Neural cell (in vitro differentiated cells): ENCODE measurements around the gene CTSV. TPM values are rescaled to one million over a fixed set of nuclear protein-coding genes. Genes with fewer than 3 reads are reported as not detected.

Experiments used
- H2AFZ ChIP-seq: fragments of 200-600, 300-800 bp; sonication (generic), shearing (Covaris generic); 2 replicates; pipeline ENCODE4 v1.6.0; 2014; ENCODE audit warnings: low read depth, mild to moderate bottlenecking, antibody characterized with exemption, low read length, moderate library complexity
- H3F3A ChIP-seq: fragments of 200-600 bp; shearing (Covaris generic); 2 replicates; pipeline ENCODE4 v1.6.1; 2016; ENCODE audit warnings: mild to moderate bottlenecking, moderate library complexity, mixed read lengths, antibody characterized with exemption, low read length; ENCODE audit not compliant: insufficient read depth, poor library complexity, severe bottlenecking
- H3K27ac ChIP-seq: fragments of 200-600, 300-800 bp; sonication (generic), shearing (Covaris generic); 2 replicates; pipeline ENCODE4 v1.5.1; 2014; ENCODE audit warnings: mild to moderate bottlenecking, low read length, moderate library complexity
- H3K27me3 ChIP-seq: fragments of 300-800, 200-600 bp; sonication (generic), shearing (Covaris generic); 2 replicates; pipeline ENCODE4 v1.6.0; 2014; ENCODE audit warnings: mild to moderate bottlenecking, low read depth, low read length, moderate library complexity; ENCODE audit not compliant: insufficient read depth
- H3K36me3 ChIP-seq: fragments of 300-800, 200-600 bp; sonication (generic), shearing (Covaris generic); 2 replicates; pipeline ENCODE4 v1.5.1; 2014; ENCODE audit warnings: mild to moderate bottlenecking, antibody characterized with exemption, low read length, moderate library complexity; ENCODE audit not compliant: insufficient read depth
- H3K4me2 ChIP-seq: fragments of 300-800, 200-600 bp; sonication (generic), shearing (Covaris generic); 2 replicates; pipeline ENCODE4 v1.6.0; 2014; ENCODE audit warnings: mild to moderate bottlenecking, low read length
- H3K4me3 ChIP-seq: fragments of 300-800, 200-600 bp; sonication (generic), shearing (Covaris generic); 2 replicates; pipeline ENCODE4 v1.5.1; 2014; ENCODE audit warnings: mild to moderate bottlenecking, low read length, moderate library complexity
- H3K79me2 ChIP-seq: fragments of 200-600 bp; shearing (Covaris generic); replicated peaks from 2 replicates; pipeline ENCODE4 v1.6.0; 2014; ENCODE audit warnings: mild to moderate bottlenecking, low read length, moderate library complexity; ENCODE audit not compliant: insufficient read depth
- H3K9ac ChIP-seq: fragments of 300-800, 200-600 bp; sonication (generic), shearing (Covaris generic); 2 replicates; pipeline ENCODE4 v1.6.1; 2016; ENCODE audit warnings: mild to moderate bottlenecking, low read length, mixed read lengths
- H3K9me2 ChIP-seq: fragments of 200-600 bp; shearing (Covaris generic); 2 replicates; pipeline ENCODE4 v1.6.1; 2016; ENCODE audit warnings: mild to moderate bottlenecking, low read length, mixed read lengths; ENCODE audit not compliant: insufficient read depth
- H3K9me3 ChIP-seq: fragments of 200-600, 300-800 bp; sonication (generic), shearing (Covaris generic); 2 replicates; pipeline ENCODE4 v1.6.1; 2016; ENCODE audit warnings: mild to moderate bottlenecking, mixed run types, low read length, moderate library complexity, mixed read lengths
- H4K20me1 ChIP-seq: fragments of 200-600 bp; shearing (Covaris generic); 2 replicates; pipeline ENCODE4 v1.6.1; 2016; ENCODE audit warnings: mild to moderate bottlenecking, mixed run types; ENCODE audit not compliant: insufficient read depth
- EP300 ChIP-seq: fragments of 450-650 bp; conservative IDR thresholded peaks from 2 replicates; pipeline ENCODE4 v1.6.1; 2014; ENCODE audit warnings: antibody characterized with exemption, mild to moderate bottlenecking, moderate library complexity; ENCODE audit not compliant: poor library complexity, severe bottlenecking
- EZH2 ChIP-seq: fragments of 200-600, 300-800 bp; shearing (Covaris generic), sonication (generic); IDR thresholded peaks from 2 replicates; pipeline ENCODE4 v1.6.1; 2014; ENCODE audit warnings: antibody characterized with exemption, low read length, borderline replicate concordance, mild to moderate bottlenecking; ENCODE audit not compliant: insufficient read depth, poor library complexity, severe bottlenecking
- MXI1 ChIP-seq: fragments of 450-650 bp; conservative IDR thresholded peaks from 2 replicates; pipeline ENCODE4 v1.6.1; 2014; ENCODE audit warnings: antibody characterized with exemption, mild to moderate bottlenecking; ENCODE audit not compliant: poor library complexity, severe bottlenecking
- POLR2AphosphoS5 ChIP-seq: IDR thresholded peaks from 2 replicates; pipeline ENCODE4 v1.6.1; 2012
- RAD21 ChIP-seq: fragments of 450-650 bp; conservative IDR thresholded peaks from 2 replicates; pipeline ENCODE4 v1.6.1; 2014; ENCODE audit warnings: antibody characterized with exemption, mild to moderate bottlenecking, moderate library complexity
- SMC3 ChIP-seq: fragments of 450-650 bp; conservative IDR thresholded peaks from 2 replicates; pipeline ENCODE4 v1.6.1; 2014; ENCODE audit warnings: antibody characterized with exemption, mild to moderate bottlenecking, moderate library complexity; ENCODE audit not compliant: poor library complexity
- TAF1 ChIP-seq: IDR thresholded peaks from 2 replicates; pipeline ENCODE4 v1.6.1; 2012; ENCODE audit warnings: low read depth
- polyA plus RNA-seq: library from polyadenylated mRNA; depleted of rRNA; stranded (reverse); fragments of >200 nt; gene quantifications from 2 replicates; pipeline ENCODE4 v1.2.3, GENCODE V29; 2014
- TF ChIP-seq, protein P1 (sequence below): IDR thresholded peaks from 2 replicates; pipeline ENCODE4 v1.6.1; 2012; ENCODE audit warnings: borderline replicate concordance
- TF ChIP-seq, protein P2 (sequence below): fragments of 450-650 bp; IDR thresholded peaks from 2 replicates; pipeline ENCODE4 v1.5.1; 2014; ENCODE audit warnings: antibody characterized with exemption, mild to moderate bottlenecking, moderate library complexity; ENCODE audit not compliant: poor library complexity, severe bottlenecking

Gene CTSV
- polyA plus RNA-seq, 1 donor from 2014 or later: 1.8 TPM

DNA sequence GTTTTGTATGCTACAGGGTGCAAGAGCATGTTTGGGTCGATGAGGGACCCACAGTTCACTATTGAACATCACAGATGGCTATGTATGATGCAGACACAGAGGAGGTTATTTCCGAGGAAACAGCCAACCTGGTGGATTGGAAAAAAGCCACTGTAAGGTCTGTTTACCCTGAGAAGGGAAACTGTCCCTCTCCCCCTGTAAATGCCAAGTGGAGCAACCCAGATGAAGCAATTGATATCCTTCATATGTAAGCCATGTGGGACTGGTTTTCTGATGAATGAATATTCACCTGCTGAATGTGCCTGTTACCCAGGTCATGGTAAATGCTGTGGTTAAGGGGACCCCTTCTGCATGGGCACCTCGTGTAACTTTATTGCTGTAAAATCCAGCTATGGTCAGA is 14.8 kb upstream of the CTSV start:
- H3K79me2 ChIP-seq: no peaks in the 10 kb centered on the region
- no peaks in the 10 kb centered on the region for H4K20me1 ChIP-seq
- H3K9me3 ChIP-seq: no peaks in the 10 kb centered on the region
- no peak overlapping the region for H3K4me3 ChIP-seq
- TF ChIP-seq SMC3 (no peak), TAF1 (no peak), MXI1 (no peak), EP300 (no peak), POLR2AphosphoS5 (no peak), RAD21 (no peak), EZH2 (no peak)
- TF ChIP-seq, protein P1, sequence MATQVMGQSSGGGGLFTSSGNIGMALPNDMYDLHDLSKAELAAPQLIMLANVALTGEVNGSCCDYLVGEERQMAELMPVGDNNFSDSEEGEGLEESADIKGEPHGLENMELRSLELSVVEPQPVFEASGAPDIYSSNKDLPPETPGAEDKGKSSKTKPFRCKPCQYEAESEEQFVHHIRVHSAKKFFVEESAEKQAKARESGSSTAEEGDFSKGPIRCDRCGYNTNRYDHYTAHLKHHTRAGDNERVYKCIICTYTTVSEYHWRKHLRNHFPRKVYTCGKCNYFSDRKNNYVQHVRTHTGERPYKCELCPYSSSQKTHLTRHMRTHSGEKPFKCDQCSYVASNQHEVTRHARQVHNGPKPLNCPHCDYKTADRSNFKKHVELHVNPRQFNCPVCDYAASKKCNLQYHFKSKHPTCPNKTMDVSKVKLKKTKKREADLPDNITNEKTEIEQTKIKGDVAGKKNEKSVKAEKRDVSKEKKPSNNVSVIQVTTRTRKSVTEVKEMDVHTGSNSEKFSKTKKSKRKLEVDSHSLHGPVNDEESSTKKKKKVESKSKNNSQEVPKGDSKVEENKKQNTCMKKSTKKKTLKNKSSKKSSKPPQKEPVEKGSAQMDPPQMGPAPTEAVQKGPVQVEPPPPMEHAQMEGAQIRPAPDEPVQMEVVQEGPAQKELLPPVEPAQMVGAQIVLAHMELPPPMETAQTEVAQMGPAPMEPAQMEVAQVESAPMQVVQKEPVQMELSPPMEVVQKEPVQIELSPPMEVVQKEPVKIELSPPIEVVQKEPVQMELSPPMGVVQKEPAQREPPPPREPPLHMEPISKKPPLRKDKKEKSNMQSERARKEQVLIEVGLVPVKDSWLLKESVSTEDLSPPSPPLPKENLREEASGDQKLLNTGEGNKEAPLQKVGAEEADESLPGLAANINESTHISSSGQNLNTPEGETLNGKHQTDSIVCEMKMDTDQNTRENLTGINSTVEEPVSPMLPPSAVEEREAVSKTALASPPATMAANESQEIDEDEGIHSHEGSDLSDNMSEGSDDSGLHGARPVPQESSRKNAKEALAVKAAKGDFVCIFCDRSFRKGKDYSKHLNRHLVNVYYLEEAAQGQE: no peak
- TF ChIP-seq, protein P2, sequence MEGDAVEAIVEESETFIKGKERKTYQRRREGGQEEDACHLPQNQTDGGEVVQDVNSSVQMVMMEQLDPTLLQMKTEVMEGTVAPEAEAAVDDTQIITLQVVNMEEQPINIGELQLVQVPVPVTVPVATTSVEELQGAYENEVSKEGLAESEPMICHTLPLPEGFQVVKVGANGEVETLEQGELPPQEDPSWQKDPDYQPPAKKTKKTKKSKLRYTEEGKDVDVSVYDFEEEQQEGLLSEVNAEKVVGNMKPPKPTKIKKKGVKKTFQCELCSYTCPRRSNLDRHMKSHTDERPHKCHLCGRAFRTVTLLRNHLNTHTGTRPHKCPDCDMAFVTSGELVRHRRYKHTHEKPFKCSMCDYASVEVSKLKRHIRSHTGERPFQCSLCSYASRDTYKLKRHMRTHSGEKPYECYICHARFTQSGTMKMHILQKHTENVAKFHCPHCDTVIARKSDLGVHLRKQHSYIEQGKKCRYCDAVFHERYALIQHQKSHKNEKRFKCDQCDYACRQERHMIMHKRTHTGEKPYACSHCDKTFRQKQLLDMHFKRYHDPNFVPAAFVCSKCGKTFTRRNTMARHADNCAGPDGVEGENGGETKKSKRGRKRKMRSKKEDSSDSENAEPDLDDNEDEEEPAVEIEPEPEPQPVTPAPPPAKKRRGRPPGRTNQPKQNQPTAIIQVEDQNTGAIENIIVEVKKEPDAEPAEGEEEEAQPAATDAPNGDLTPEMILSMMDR: no peak
- H3K27ac ChIP-seq: no peak overlapping the region
- H2AFZ ChIP-seq: no peak overlapping the region
- no peaks in the 10 kb centered on the region for H3K36me3 ChIP-seq
- H3K4me2 ChIP-seq: no peak overlapping the region
- no peaks in the 10 kb centered on the region for H3K9me2 ChIP-seq
- no peak overlapping the region for H3K9ac ChIP-seq
- no peaks in the 10 kb centered on the region for H3K27me3 ChIP-seq
- no peaks in the 10 kb centered on the region for H3F3A ChIP-seq

DNA sequence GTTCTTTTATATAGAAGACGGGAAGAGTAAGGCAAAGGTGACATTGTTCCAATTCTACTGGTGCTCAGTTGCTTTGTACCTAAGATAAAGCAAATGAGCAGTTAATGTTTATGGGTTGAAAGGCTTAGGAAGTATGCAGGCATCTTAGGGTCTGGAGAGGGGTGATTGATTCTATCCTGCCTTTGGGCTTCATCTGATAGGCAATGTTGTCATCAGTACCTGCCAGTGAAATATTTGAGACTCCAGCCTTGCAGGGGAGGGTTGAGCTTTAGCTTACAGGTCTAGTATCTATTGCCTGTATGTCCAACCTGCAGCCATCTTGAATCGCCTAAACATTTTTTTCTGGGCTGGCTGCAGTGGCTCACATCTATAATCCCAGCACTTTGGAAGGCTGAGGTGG is 13.8 kb upstream of the CTSV start:
- H3K27ac ChIP-seq: no peak overlapping the region
- no peaks in the 10 kb centered on the region for H3K9me2 ChIP-seq
- no peak overlapping the region for H2AFZ ChIP-seq
- H3K27me3 ChIP-seq: no peaks in the 10 kb centered on the region
- no peaks in the 10 kb centered on the region for H3K9me3 ChIP-seq
- TF ChIP-seq EP300 (no peak), EZH2 (no peak), MXI1 (no peak), SMC3 (no peak), RAD21 (no peak), TAF1 (no peak), POLR2AphosphoS5 (no peak)
- TF ChIP-seq, protein P2: no peak
- TF ChIP-seq, protein P1: no peak
- no peaks in the 10 kb centered on the region for H3K79me2 ChIP-seq
- H3K4me2 ChIP-seq: no peak overlapping the region
- no peaks in the 10 kb centered on the region for H3F3A ChIP-seq
- no peaks in the 10 kb centered on the region for H4K20me1 ChIP-seq
- no peaks in the 10 kb centered on the region for H3K36me3 ChIP-seq
- H3K9ac ChIP-seq: no peak overlapping the region
- H3K4me3 ChIP-seq: no peak overlapping the region
